ENCODE results near the gene SLC2A4.
"Not testable (repeated sequence)": the region's sequence is repeated elsewhere in the genome, so short reads cannot be mapped to it uniquely, and the experiment has no call there.

Gene SLC2A4

DNA sequence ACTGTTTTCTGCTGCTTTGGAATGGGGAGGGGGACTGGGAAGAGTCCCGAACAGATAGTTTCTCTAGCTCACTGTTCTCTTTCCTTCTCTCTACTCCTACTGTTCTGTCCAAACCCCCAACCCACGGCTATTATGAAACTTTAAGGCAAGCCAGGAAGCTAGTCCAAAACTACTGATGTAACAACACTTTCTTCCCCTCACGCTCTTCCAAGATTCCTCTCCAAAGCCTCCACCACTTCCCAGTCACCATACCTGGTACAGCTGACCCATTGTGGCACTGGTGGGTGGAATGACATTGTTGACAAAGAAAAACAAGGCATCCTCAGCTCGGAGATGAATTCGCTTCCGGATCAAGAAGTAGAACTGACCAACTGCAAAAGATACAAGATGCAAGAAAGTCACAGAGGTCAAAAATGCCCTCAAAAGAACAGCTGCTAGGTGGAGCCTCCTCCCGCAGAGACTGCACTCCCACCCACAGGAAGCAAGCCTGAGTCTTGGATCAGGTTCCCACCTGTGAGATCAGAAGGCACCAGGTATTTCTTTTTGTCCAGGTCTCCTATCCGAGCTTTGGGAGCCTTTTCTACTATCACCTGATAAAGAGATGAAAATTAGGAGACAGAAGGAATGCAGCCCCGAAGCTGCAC is 40.3 kb upstream of the SLC2A4 start:
- TF ChIP-seq, protein P1, sequence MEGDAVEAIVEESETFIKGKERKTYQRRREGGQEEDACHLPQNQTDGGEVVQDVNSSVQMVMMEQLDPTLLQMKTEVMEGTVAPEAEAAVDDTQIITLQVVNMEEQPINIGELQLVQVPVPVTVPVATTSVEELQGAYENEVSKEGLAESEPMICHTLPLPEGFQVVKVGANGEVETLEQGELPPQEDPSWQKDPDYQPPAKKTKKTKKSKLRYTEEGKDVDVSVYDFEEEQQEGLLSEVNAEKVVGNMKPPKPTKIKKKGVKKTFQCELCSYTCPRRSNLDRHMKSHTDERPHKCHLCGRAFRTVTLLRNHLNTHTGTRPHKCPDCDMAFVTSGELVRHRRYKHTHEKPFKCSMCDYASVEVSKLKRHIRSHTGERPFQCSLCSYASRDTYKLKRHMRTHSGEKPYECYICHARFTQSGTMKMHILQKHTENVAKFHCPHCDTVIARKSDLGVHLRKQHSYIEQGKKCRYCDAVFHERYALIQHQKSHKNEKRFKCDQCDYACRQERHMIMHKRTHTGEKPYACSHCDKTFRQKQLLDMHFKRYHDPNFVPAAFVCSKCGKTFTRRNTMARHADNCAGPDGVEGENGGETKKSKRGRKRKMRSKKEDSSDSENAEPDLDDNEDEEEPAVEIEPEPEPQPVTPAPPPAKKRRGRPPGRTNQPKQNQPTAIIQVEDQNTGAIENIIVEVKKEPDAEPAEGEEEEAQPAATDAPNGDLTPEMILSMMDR (IDR thresholded peaks at IDR 0.05; ENCODE audit: extremely low read depth, insufficient read depth, missing control alignments) = no peak
- DNase-seq (ENCODE audit: low spot score) = no peak
- in situ Hi-C loops (cut with MboI; ENCODE audit: low pct_unique_long_range_greater_than_20kb, low sequenced_read_pairs, unreplicated experiment) = no loop called here

- peak; percentile 88 for DNase-seq (ENCODE audit: low spot score)
- TF ChIP-seq, protein P1 (IDR thresholded peaks at IDR 0.05; ENCODE audit: extremely low read depth, insufficient read depth, missing control alignments) = no peak
- in situ Hi-C loops (cut with MboI; ENCODE audit: low pct_unique_long_range_greater_than_20kb, low sequenced_read_pairs, unreplicated experiment) = no loop called here
Observed at GRCh38 chr17:7241783-7242716, 39.5 kb upstream of the SLC2A4 start, which contains the start of gene GABARAP. Gene GABARAP, minus strand, starts transcription at chr17:7242449. Its CDS starts 119 bp downstream, at chr17:7242330.

DNA sequence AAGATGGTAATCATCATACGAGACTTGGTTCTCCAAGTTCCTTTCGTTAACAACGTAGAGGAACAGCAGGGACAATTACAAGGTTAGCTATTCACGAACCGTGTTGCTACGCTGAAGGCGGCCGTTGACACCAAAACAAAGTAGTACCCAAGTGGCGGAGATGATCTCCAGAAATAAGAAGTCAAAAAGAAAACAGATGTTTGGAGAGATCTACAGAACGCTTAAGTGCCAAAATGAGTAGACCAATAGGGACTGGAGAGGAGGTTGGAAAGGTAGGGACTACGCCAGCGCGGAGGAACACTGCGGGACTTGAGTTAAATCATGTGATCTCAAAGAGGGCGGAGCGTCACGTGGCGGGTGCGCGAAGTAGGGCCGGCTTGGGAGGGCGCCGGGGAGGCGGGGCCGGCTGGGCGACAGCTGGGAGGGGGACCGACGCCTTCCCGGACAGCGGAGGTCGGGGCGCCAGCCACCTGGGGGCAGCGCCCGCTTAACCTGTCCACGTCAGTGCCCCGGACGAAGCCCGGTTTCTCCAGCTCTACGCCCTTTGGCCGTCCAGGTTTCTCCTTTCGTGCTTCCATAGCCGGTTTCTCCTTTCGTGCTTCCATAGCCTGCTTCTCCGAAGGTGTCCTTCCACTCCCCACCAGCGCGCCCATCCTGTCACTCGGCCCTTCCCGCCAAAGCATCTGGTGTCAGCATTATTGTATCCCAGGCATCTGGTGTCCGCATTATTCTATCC is 38.6 kb upstream of the SLC2A4 start:
- in situ Hi-C loops (cut with MboI; ENCODE audit: low pct_unique_long_range_greater_than_20kb, low sequenced_read_pairs, unreplicated experiment) = no loop called here
- TF ChIP-seq, protein P1 (IDR thresholded peaks at IDR 0.05; ENCODE audit: extremely low read depth, insufficient read depth, missing control alignments) = peak; percentile 19
- DNase-seq (ENCODE audit: low spot score) = peak; percentile 91

- DNase-seq (ENCODE audit: low spot score) = no peak
- TF ChIP-seq, protein P1 (IDR thresholded peaks at IDR 0.05; ENCODE audit: extremely low read depth, insufficient read depth, missing control alignments) = no peak
- in situ Hi-C loops (cut with MboI; ENCODE audit: low pct_unique_long_range_greater_than_20kb, low sequenced_read_pairs, unreplicated experiment) = no loop called here
Observed at GRCh38 chr17:7243453-7243729, 38.1 kb upstream of the SLC2A4 start.

DNA sequence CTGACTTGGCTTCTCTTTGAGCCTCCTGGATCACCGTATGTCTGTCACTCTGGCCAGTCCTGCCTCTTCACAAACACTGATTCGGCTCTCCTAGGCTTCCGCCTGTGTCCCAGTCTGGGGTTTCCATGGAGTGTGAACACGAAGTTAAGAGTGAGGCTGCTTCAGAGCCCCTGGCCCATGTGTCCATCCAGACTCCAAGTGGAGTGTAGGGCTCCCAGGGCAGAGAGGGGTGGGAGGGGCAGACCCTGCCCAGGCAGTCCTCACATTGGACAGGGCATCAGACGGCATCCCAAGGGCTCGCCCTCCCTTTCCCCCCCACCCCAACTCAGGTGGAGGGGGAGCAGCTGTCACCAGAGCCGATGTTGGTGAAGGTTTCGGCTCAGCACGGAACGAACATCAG is 37.7 kb upstream of the SLC2A4 start:
- DNase-seq (ENCODE audit: low spot score); in situ Hi-C loops (cut with MboI; ENCODE audit: low pct_unique_long_range_greater_than_20kb, low sequenced_read_pairs, unreplicated experiment): not testable (repeated sequence)

DNA sequence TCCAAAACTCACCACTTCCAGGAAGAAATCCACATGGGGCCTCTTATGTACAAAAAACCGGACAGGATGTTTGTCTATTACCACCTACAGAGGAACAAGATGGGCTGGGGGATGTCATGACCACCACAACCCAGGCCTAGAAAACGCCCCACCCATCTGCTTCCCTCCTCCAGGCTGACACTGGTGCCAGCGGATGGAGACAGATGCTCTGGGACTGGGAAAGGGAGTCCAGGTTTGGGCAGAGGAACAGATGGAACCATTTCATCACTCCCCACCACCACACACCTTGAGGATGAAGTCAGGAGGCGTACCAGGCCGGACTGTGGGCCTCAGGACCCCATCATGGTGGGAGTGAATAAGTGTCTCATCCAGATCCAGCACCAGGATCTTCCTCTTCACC is 34.7 kb upstream of the SLC2A4 start:
- in situ Hi-C loops (cut with MboI; ENCODE audit: low pct_unique_long_range_greater_than_20kb, low sequenced_read_pairs, unreplicated experiment) = no loop called here
- DNase-seq (ENCODE audit: low spot score) = no peak
- TF ChIP-seq, protein P1 (IDR thresholded peaks at IDR 0.05; ENCODE audit: extremely low read depth, insufficient read depth, missing control alignments) = no peak
